Measurements from ENCODE around the gene HOXC13.

DNA sequence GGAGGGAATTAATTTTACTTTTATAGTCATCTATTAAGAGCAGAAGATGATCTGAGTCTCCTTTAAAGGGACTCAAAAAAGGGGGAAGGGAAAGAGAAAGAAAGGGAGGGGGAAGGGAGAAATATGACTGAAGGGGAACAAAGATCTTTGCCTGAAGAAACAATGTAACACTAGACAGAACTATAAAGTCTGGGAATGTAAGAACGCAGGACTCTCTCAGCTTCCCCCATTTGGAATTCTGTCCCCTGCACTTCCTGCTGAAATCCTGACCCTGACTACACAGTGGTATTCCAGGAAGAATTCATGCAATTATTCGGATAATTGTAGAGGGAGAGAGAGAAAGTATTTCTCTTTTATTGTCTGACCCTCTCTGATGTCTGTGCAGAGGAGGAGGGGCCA, 25.7 kb downstream of the HOXC13 start:
- TF ChIP-seq, protein P1, sequence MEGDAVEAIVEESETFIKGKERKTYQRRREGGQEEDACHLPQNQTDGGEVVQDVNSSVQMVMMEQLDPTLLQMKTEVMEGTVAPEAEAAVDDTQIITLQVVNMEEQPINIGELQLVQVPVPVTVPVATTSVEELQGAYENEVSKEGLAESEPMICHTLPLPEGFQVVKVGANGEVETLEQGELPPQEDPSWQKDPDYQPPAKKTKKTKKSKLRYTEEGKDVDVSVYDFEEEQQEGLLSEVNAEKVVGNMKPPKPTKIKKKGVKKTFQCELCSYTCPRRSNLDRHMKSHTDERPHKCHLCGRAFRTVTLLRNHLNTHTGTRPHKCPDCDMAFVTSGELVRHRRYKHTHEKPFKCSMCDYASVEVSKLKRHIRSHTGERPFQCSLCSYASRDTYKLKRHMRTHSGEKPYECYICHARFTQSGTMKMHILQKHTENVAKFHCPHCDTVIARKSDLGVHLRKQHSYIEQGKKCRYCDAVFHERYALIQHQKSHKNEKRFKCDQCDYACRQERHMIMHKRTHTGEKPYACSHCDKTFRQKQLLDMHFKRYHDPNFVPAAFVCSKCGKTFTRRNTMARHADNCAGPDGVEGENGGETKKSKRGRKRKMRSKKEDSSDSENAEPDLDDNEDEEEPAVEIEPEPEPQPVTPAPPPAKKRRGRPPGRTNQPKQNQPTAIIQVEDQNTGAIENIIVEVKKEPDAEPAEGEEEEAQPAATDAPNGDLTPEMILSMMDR (IDR thresholded peaks at IDR 0.05; ENCODE audit: low read depth, low read length, poor library complexity, severe bottlenecking), result no peak
- no peak for TF ChIP-seq EZH2phosphoT487 (IDR thresholded peaks at IDR 0.05; ENCODE audit: borderline replicate concordance, low read length)

Data from DOHH2 (cell line).